ENCODE results near the gene LEPR.

GRCh38 chr1:65457868-65458267 lies 37.4 kb downstream of the LEPR start:
- TF ChIP-seq, protein P1, sequence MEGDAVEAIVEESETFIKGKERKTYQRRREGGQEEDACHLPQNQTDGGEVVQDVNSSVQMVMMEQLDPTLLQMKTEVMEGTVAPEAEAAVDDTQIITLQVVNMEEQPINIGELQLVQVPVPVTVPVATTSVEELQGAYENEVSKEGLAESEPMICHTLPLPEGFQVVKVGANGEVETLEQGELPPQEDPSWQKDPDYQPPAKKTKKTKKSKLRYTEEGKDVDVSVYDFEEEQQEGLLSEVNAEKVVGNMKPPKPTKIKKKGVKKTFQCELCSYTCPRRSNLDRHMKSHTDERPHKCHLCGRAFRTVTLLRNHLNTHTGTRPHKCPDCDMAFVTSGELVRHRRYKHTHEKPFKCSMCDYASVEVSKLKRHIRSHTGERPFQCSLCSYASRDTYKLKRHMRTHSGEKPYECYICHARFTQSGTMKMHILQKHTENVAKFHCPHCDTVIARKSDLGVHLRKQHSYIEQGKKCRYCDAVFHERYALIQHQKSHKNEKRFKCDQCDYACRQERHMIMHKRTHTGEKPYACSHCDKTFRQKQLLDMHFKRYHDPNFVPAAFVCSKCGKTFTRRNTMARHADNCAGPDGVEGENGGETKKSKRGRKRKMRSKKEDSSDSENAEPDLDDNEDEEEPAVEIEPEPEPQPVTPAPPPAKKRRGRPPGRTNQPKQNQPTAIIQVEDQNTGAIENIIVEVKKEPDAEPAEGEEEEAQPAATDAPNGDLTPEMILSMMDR (IDR thresholded peaks at IDR 0.05; ENCODE audit: low read depth, low read length, missing input control): no peak
- TF ChIP-seq, protein P2, sequence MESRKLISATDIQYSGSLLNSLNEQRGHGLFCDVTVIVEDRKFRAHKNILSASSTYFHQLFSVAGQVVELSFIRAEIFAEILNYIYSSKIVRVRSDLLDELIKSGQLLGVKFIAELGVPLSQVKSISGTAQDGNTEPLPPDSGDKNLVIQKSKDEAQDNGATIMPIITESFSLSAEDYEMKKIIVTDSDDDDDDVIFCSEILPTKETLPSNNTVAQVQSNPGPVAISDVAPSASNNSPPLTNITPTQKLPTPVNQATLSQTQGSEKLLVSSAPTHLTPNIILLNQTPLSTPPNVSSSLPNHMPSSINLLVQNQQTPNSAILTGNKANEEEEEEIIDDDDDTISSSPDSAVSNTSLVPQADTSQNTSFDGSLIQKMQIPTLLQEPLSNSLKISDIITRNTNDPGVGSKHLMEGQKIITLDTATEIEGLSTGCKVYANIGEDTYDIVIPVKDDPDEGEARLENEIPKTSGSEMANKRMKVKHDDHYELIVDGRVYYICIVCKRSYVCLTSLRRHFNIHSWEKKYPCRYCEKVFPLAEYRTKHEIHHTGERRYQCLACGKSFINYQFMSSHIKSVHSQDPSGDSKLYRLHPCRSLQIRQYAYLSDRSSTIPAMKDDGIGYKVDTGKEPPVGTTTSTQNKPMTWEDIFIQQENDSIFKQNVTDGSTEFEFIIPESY (IDR thresholded peaks at IDR 0.05): no peak

All from liver (tissue), 2 donors.